Measurements from ENCODE around the gene ZDHHC24.
A peak's percentile ranks its signal among the peaks of the same experiment; 100 is the strongest.

ZDHHC24 gene

GRCh38 chr11:66570850-66571180, 25.0 kb upstream of the ZDHHC24 start:
- no peak for TF ChIP-seq CTCF (IDR thresholded peaks at IDR 0.05; ENCODE audit: low read depth, low read length)
- H3K4me3 ChIP-seq (ENCODE audit: low read depth, low read length), result no peak overlapping the region
- in situ Hi-C loops (cut with HindIII; ENCODE audit: low sequenced_read_pairs), result no loop called here
- no peak for DNase-seq (ENCODE audit: low read depth, low spot score)

GRCh38 chr11:66570079-66570849, 24.4 kb upstream of the ZDHHC24 start:
- DNase-seq (ENCODE audit: low read depth, low spot score), result no peak
- no peak for TF ChIP-seq CTCF (IDR thresholded peaks at IDR 0.05; ENCODE audit: low read depth, low read length)
- H3K4me3 ChIP-seq (ENCODE audit: low read depth, low read length), result no peak overlapping the region
- in situ Hi-C loops (cut with HindIII; ENCODE audit: low sequenced_read_pairs), result no loop called here

- no peak for DNase-seq (ENCODE audit: low read depth, low spot score)
- no peak overlapping the region for H3K4me3 ChIP-seq (ENCODE audit: low read depth, low read length)
- in situ Hi-C loops (cut with HindIII; ENCODE audit: low sequenced_read_pairs), result no loop called here
- no peak for TF ChIP-seq CTCF (IDR thresholded peaks at IDR 0.05; ENCODE audit: low read depth, low read length)
Observed at GRCh38 chr11:66569076-66569475, 23.2 kb upstream of the ZDHHC24 start.

GRCh38 chr11:66568124-66568916, 22.5 kb upstream of the ZDHHC24 start, which contains the start of gene CTSF:
CTSF (minus strand) TSS chr11:66568606; CDS start chr11:66568486, 120 bp downstream.
- in situ Hi-C loops (cut with HindIII; ENCODE audit: low sequenced_read_pairs), result no loop called here
- peak; percentile 72 for DNase-seq (ENCODE audit: low read depth, low spot score)
- no peak for TF ChIP-seq CTCF (IDR thresholded peaks at IDR 0.05; ENCODE audit: low read depth, low read length)
- H3K4me3 ChIP-seq (ENCODE audit: low read depth, low read length), result peak within 1 kb of the TSS; percentile 32

- H3K4me3 ChIP-seq (ENCODE audit: low read depth, low read length), result peak overlapping the region; percentile 32
- no peak for DNase-seq (ENCODE audit: low read depth, low spot score)
- in situ Hi-C loops (cut with HindIII; ENCODE audit: low sequenced_read_pairs), result no loop called here
- no peak for TF ChIP-seq CTCF (IDR thresholded peaks at IDR 0.05; ENCODE audit: low read depth, low read length)
Observed at GRCh38 chr11:66567787-66568123, 21.9 kb upstream of the ZDHHC24 start.

- TF ChIP-seq CTCF (IDR thresholded peaks at IDR 0.05; ENCODE audit: low read depth, low read length), result no peak
- DNase-seq (ENCODE audit: low read depth, low spot score), result no peak
- no peak overlapping the region for H3K4me3 ChIP-seq (ENCODE audit: low read depth, low read length)
- in situ Hi-C loops (cut with HindIII; ENCODE audit: low sequenced_read_pairs), result no loop called here
Observed at GRCh38 chr11:66566221-66566620, 20.4 kb upstream of the ZDHHC24 start.

All from astrocyte of the spinal cord (primary cell).